Parathyroid adenoma (tissue), 2 donors: Measurements from ENCODE around the gene NCOA3.

Experiments used
- H2AFZ ChIP-seq: fragments of 300-600 bp; sonication (generic); one replicate; pipeline ENCODE4 v1.7.0; 2017; ENCODE audit warnings: antibody characterized with exemption, mild to moderate bottlenecking
- H3K27ac ChIP-seq: fragments of 300-600 bp; sonication (generic); one replicate; pipeline ENCODE4 v1.7.0; 2017
- H3K27me3 ChIP-seq: fragments of 300-600 bp; sonication (generic); one replicate; pipeline ENCODE4 v1.7.0; 2017; ENCODE audit warnings: low read length; ENCODE audit not compliant: control insufficient read depth, insufficient read depth
- H3K36me3 ChIP-seq: fragments of 300-600 bp; sonication (generic); one replicate; pipeline ENCODE4 v1.7.0; 2017; ENCODE audit warnings: low read length; ENCODE audit not compliant: control insufficient read depth, insufficient read depth
- H3K4me1 ChIP-seq: fragments of 300-600 bp; sonication (generic); one replicate; pipeline ENCODE4 v1.7.0; 2017; ENCODE audit warnings: control low read depth
- H3K4me2 ChIP-seq: fragments of 300-600 bp; sonication (generic); one replicate; pipeline ENCODE4 v1.7.0; 2017; ENCODE audit warnings: low read length
- H3K4me3 ChIP-seq: fragments of 300-600 bp; sonication (generic); one replicate; pipeline ENCODE4 v1.7.0; 2017; ENCODE audit warnings: low read depth, low read length
- H3K79me2 ChIP-seq: fragments of 300-600 bp; sonication (generic); one replicate; pipeline ENCODE4 v1.7.0; 2017; ENCODE audit warnings: control low read depth
- H3K9ac ChIP-seq: fragments of 300-600 bp; sonication (generic); one replicate; pipeline ENCODE4 v1.7.0; 2017; ENCODE audit warnings: mild to moderate bottlenecking
- H3K9me3 ChIP-seq: fragments of 300-600 bp; sonication (generic); one replicate; pipeline ENCODE4 v1.7.0; 2017; ENCODE audit warnings: low read length; ENCODE audit not compliant: control insufficient read depth
- CTCF ChIP-seq: fragments of 300-600 bp; sonication (generic); IDR thresholded peaks from one replicate; pipeline ENCODE4 v1.7.0; 2017; ENCODE audit warnings: antibody characterized with exemption, mild to moderate bottlenecking
- donor health status: primary hyperparathyroidism.

The NCOA3 gene

GRCh38 chr20:47540443-47541354 lies 39.0 kb downstream of the NCOA3 start:
- H3K9ac ChIP-seq = no peak overlapping the region
- no peak overlapping the region for H3K4me2 ChIP-seq
- no peaks in the 10 kb centered on the region for H3K27me3 ChIP-seq
- H3K79me2 ChIP-seq = peaks cover 28% of the 10 kb centered on the region
- H3K9me3 ChIP-seq = no peaks in the 10 kb centered on the region
- no peak for TF ChIP-seq CTCF
- H2AFZ ChIP-seq = no peak overlapping the region
- no peaks in the 10 kb centered on the region for H3K36me3 ChIP-seq
- no peak overlapping the region for H3K4me3 ChIP-seq
- H3K4me1 ChIP-seq = no peaks in the 10 kb centered on the region
- no peak overlapping the region for H3K27ac ChIP-seq

GRCh38 chr20:47541355-47541922 lies 39.8 kb downstream of the NCOA3 start:
- no peak for TF ChIP-seq CTCF
- no peak overlapping the region for H3K4me2 ChIP-seq
- no peak overlapping the region for H2AFZ ChIP-seq
- peaks cover 22% of the 10 kb centered on the region for H3K79me2 ChIP-seq
- H3K27ac ChIP-seq = no peak overlapping the region
- H3K36me3 ChIP-seq = no peaks in the 10 kb centered on the region
- H3K4me1 ChIP-seq = no peaks in the 10 kb centered on the region
- no peaks in the 10 kb centered on the region for H3K27me3 ChIP-seq
- H3K4me3 ChIP-seq = no peak overlapping the region
- no peaks in the 10 kb centered on the region for H3K9me3 ChIP-seq
- H3K9ac ChIP-seq = no peak overlapping the region

- no peaks in the 10 kb centered on the region for H3K36me3 ChIP-seq
- no peak overlapping the region for H3K4me3 ChIP-seq
- H3K4me2 ChIP-seq = no peak overlapping the region
- no peak overlapping the region for H3K9ac ChIP-seq
- H3K79me2 ChIP-seq = peaks cover 12% of the 10 kb centered on the region
- H3K27me3 ChIP-seq = no peaks in the 10 kb centered on the region
- H3K4me1 ChIP-seq = no peaks in the 10 kb centered on the region
- no peak for TF ChIP-seq CTCF
- no peaks in the 10 kb centered on the region for H3K9me3 ChIP-seq
- no peak overlapping the region for H2AFZ ChIP-seq
- H3K27ac ChIP-seq = no peak overlapping the region
These were observed 41.3 kb downstream of the NCOA3 start for GRCh38 chr20:47543006-47543431.

GRCh38 chr20:47544240-47544639 lies 42.6 kb downstream of the NCOA3 start:
- no peak overlapping the region for H3K9ac ChIP-seq
- no peaks in the 10 kb centered on the region for H3K27me3 ChIP-seq
- H2AFZ ChIP-seq = no peak overlapping the region
- H3K27ac ChIP-seq = no peak overlapping the region
- H3K4me1 ChIP-seq = no peaks in the 10 kb centered on the region
- no peaks in the 10 kb centered on the region for H3K9me3 ChIP-seq
- H3K4me3 ChIP-seq = no peak overlapping the region
- TF ChIP-seq CTCF = no peak
- H3K36me3 ChIP-seq = no peaks in the 10 kb centered on the region
- peaks cover 3% of the 10 kb centered on the region for H3K79me2 ChIP-seq
- H3K4me2 ChIP-seq = no peak overlapping the region
